Measurements from ENCODE around the gene ERO1B.

Gene ERO1B

GRCh38 chr1:236257216-236257615 is 24.5 kb downstream of the ERO1B start:
- TF ChIP-seq EZH2phosphoT487 (IDR thresholded peaks at IDR 0.05; ENCODE audit: low read depth), result no peak
- TF ChIP-seq CTCF (IDR thresholded peaks at IDR 0.05; ENCODE audit: low read depth, low read length), result no peak
- Histone ChIP-seq H3K4me1 (ENCODE audit: low read length) (no peaks in the 10 kb centered on the region), H3K9ac (ENCODE audit: low read length) (no peak overlapping the region), H4K20me1 (ENCODE audit: insufficient read depth, low read length) (no peaks in the 10 kb centered on the region), H3K9me3 (ENCODE audit: insufficient read depth, low read length) (peaks cover 11% of the 10 kb centered on the region; the same call in 1 of the 2 replicates), H3K79me2 (ENCODE audit: low read length) (no peaks in the 10 kb centered on the region), H3K27ac (ENCODE audit: low read length) (no peak overlapping the region), H3K4me2 (ENCODE audit: low read length) (no peak overlapping the region), H3K4me3 (ENCODE audit: low read length) (no peak overlapping the region), H2AFZ (ENCODE audit: low read depth, low read length) (no peak overlapping the region), H3K27me3 (ENCODE audit: low read depth, low read length) (no peaks in the 10 kb centered on the region), H3K36me3 (replicated peaks; ENCODE audit: low read depth, low read length) (peaks cover 31% of the 10 kb centered on the region)

DNA sequence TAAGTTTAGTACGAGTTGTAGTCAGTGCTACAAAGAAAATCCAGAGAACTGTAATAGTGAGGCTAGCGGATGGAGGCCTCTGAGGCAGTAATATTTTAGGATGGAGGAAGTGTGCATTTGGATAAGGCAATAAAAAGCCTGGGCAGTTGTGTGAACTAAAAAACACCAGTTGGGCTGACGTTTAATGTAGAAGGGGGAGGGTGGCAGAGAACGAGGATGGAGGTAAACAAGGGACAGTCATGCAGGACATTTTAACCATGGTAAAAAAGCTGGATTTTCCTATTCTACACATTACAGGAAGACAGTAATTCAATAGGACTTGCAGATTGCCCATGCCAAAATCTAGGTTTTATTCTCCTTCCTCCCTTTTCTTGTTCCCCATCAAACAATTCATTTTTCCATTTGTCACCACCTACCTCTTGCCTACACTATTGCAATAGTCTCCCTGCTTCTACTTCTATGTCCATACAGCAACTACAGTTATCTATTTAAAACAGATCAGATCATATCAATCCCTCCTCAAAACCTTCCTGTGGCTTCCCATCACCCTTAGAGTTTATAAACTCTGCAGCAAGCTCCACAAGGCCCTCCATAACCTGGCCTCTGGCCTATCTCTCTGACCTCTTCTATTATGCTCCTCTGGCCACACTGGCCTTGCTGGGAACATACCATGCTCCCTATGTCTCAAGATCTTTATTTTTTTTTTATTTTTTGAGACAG is 27.7 kb downstream of the ERO1B start:
- no peak for TF ChIP-seq CTCF (IDR thresholded peaks at IDR 0.05; ENCODE audit: low read depth, low read length)
- no peak for TF ChIP-seq EZH2phosphoT487 (IDR thresholded peaks at IDR 0.05; ENCODE audit: low read depth)
- no peak overlapping the region for H3K27ac ChIP-seq (ENCODE audit: low read length)
- H3K4me3 ChIP-seq (ENCODE audit: low read length), result no peak overlapping the region
- no peak overlapping the region for H3K4me2 ChIP-seq (ENCODE audit: low read length)
- H2AFZ ChIP-seq (ENCODE audit: low read depth, low read length), result no peak overlapping the region
- no peaks in the 10 kb centered on the region for H3K4me1 ChIP-seq (ENCODE audit: low read length)
- H3K79me2 ChIP-seq (ENCODE audit: low read length), result no peaks in the 10 kb centered on the region
- no peaks in the 10 kb centered on the region for H3K27me3 ChIP-seq (ENCODE audit: low read depth, low read length)
- no peaks in the 10 kb centered on the region for H4K20me1 ChIP-seq (ENCODE audit: insufficient read depth, low read length)
- H3K36me3 ChIP-seq (replicated peaks; ENCODE audit: low read depth, low read length), result peaks cover 19% of the 10 kb centered on the region
- H3K9me3 ChIP-seq (ENCODE audit: insufficient read depth, low read length), result peaks cover 11% of the 10 kb centered on the region; the same call in 1 of the 2 replicates
- H3K9ac ChIP-seq (ENCODE audit: low read length), result no peak overlapping the region

GRCh38 chr1:236253119-236253518 is 28.6 kb downstream of the ERO1B start:
- no peaks in the 10 kb centered on the region for H3K4me1 ChIP-seq (ENCODE audit: low read length)
- peaks cover 16% of the 10 kb centered on the region for H3K36me3 ChIP-seq (replicated peaks; ENCODE audit: low read depth, low read length)
- H3K9ac ChIP-seq (ENCODE audit: low read length), result no peak overlapping the region
- TF ChIP-seq CTCF (IDR thresholded peaks at IDR 0.05; ENCODE audit: low read depth, low read length) (no peak), EZH2phosphoT487 (IDR thresholded peaks at IDR 0.05; ENCODE audit: low read depth) (no peak)
- peaks cover 6% of the 10 kb centered on the region; the same call in 1 of the 2 replicates for H3K9me3 ChIP-seq (ENCODE audit: insufficient read depth, low read length)
- H3K27ac ChIP-seq (ENCODE audit: low read length), result no peak overlapping the region
- H3K79me2 ChIP-seq (ENCODE audit: low read length), result no peaks in the 10 kb centered on the region
- no peak overlapping the region for H3K4me3 ChIP-seq (ENCODE audit: low read length)
- no peak overlapping the region for H2AFZ ChIP-seq (ENCODE audit: low read depth, low read length)
- H4K20me1 ChIP-seq (ENCODE audit: insufficient read depth, low read length), result no peaks in the 10 kb centered on the region
- no peaks in the 10 kb centered on the region for H3K27me3 ChIP-seq (ENCODE audit: low read depth, low read length)
- H3K4me2 ChIP-seq (ENCODE audit: low read length), result no peak overlapping the region

DNA sequence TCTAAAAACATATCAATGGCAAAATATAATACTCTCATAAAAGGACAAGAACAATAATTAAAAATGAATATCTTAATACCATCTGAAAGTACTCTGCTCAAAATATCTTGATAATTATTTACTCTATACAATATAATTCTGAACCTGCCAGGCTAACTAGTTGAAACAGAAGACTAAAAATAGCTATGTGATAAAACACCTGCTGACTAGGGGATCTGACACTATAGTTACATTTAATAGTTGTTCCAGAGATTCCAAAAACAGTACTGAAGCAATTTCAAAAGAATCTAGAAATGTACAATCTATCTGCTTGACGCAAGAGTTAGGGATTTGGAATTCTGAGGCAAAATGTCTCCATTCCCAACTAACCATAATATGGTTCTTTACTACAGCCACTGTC is 30.2 kb downstream of the ERO1B start:
- H3K27ac ChIP-seq (ENCODE audit: low read length), result no peak overlapping the region
- H3K4me3 ChIP-seq (ENCODE audit: low read length), result no peak overlapping the region
- no peak overlapping the region for H3K4me2 ChIP-seq (ENCODE audit: low read length)
- H4K20me1 ChIP-seq (ENCODE audit: insufficient read depth, low read length), result no peaks in the 10 kb centered on the region
- H3K4me1 ChIP-seq (ENCODE audit: low read length), result no peaks in the 10 kb centered on the region
- H2AFZ ChIP-seq (ENCODE audit: low read depth, low read length), result no peak overlapping the region
- H3K36me3 ChIP-seq (replicated peaks; ENCODE audit: low read depth, low read length), result peaks cover 3% of the 10 kb centered on the region
- no peaks in the 10 kb centered on the region for H3K9me3 ChIP-seq (ENCODE audit: insufficient read depth, low read length)
- TF ChIP-seq EZH2phosphoT487 (IDR thresholded peaks at IDR 0.05; ENCODE audit: low read depth) (no peak), CTCF (IDR thresholded peaks at IDR 0.05; ENCODE audit: low read depth, low read length) (no peak)
- H3K27me3 ChIP-seq (ENCODE audit: low read depth, low read length), result no peaks in the 10 kb centered on the region
- no peak overlapping the region for H3K9ac ChIP-seq (ENCODE audit: low read length)
- H3K79me2 ChIP-seq (ENCODE audit: low read length), result no peaks in the 10 kb centered on the region

All from OCI-LY3 (cell line).